ENCODE measurements around the gene LRP8. TPM values are rescaled to one million over a fixed set of nuclear protein-coding genes. Genes with fewer than 3 reads are reported as not detected.
A peak's percentile ranks its signal among the peaks of the same experiment; 100 is the strongest.

LRP8 gene
- total RNA-seq, 2 donors from 2014 or later = 87.8 to 194 TPM

DNA sequence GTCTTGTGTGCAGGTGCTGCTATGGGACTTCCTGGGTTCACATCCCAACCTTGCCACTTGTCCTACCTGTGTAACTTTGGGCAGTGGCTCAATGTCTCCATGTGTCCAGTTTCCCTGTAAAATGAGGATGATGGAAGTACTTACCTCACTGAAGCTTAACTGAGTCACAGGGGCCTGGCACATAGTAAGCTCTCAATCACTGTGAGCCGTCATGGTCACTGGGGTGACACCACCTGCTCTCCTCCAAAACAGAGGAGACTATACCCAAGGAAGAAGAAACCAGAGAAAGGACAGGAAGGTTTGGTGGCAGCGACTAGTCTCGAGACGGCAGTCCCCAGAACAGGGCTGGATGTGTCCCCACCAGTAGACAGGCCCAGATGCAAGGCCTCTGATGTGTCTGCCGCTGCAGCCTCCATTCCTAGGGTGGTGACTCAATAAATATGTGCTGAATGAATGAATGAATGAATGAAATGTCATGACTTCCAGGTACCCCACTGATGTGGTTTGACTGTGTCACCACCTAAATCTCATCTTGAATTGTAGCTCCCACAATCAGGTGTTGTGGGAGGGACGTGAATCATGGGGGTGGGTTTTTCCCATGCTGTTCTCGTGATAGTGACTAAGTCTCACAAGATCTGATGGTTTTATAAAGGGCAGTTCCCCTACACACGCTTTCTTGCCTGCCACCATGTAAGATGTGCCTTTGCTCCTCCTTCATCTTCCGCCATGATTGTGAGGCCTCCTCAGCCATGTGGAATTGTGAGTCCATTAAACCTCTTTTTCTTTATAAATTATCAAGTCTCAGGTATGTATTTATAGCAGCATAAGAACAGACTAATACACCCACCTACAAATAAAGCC lies 13.0 kb upstream of the LRP8 start:
- DNase-seq (ENCODE audit: low spot score) (no peak), ATAC-seq (no peak)
- Mint-ChIP-seq H3K36me3 (no peaks in the 10 kb centered on the region), H3K27me3 (no peaks in the 10 kb centered on the region), H3K4me1 (ENCODE audit: low read depth in 2 of 2) (peaks cover 0 to 11% of the 10 kb centered on the region in 2 donors), H3K4me3 (no peak overlapping the region), H3K9me3 (no peaks in the 10 kb centered on the region), H3K27ac (peak overlapping the region in 1 of 2 donors; percentile 58)

DNA sequence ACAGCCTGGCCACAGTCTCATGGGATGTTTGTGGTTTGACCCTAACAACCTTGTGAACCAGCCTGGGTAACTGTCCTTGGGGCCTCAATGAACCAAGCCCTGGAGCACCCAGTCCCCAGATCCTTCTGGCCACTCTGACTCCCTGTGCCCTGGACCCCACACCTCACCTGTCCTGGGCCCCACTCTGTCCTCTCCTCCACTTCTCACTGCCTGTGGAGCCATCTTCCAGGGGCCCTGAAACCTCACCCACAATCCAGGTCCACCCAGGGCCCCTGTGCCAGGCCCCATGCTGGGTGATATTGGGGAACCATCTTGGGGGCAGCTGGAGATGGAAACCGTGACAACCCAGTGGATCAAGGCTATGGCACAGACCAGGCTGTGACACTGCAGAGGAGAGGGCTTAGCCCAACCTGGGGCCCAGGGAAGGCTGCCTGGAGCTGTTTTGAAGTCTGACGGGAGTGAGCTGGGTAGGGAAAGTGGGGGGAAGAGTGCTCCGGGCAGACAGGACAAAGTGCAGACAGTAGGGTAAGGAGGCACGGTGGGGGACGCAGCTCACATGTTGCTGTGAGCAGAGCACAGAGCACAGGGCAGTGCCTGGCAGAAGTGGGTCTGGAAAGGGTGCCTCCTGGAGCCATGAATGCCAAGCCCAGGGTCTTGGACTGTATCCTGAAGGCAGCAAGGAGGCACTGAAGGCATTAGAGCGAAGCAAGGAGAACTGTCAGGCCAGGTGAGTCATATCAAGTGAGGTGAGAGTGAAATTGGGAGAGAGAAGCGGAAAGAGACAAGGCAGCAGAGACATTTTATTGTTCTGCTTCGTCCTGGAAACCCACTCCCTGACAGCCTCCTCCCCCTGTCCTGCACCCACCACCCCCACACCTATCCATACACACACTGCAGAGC lies 12.1 kb upstream of the LRP8 start:
- Mint-ChIP-seq H3K4me3 (no peak overlapping the region), H3K27ac (peak overlapping the region in 1 of 2 donors; percentile 58), H3K27me3 (no peaks in the 10 kb centered on the region), H3K9me3 (no peaks in the 10 kb centered on the region), H3K36me3 (no peaks in the 10 kb centered on the region), H3K4me1 (ENCODE audit: low read depth in 2 of 2) (peaks cover 3 to 14% of the 10 kb centered on the region in 2 donors)
- DNase-seq (ENCODE audit: low spot score) (no peak), ATAC-seq (no peak)

DNA sequence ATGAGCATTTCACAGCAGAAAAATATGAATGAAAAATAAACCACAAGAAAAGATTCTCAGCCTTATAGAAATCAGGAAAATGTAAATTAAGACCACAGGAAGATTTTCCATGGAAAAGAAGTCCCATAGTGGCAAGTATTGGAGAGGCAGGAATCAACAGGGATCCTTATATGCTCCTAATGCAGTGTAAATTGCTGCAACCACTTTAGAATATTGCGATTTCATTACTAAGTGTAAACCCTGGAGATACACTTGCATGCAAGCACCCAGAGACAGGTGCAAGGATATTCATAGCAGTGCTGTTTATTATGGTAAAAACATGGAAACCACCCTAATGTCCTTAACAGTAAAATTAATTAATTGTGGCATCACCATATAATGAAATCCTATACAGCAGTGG lies 10.6 kb upstream of the LRP8 start:
- DNase-seq (ENCODE audit: low spot score) (no peak), ATAC-seq (no peak)
- Mint-ChIP-seq H3K9me3 (no peaks in the 10 kb centered on the region), H3K27me3 (no peaks in the 10 kb centered on the region), H3K36me3 (no peaks in the 10 kb centered on the region), H3K27ac (no peak overlapping the region), H3K4me1 (ENCODE audit: low read depth in 2 of 2) (peaks cover 5 to 19% of the 10 kb centered on the region in 2 donors), H3K4me3 (no peak overlapping the region)

DNA sequence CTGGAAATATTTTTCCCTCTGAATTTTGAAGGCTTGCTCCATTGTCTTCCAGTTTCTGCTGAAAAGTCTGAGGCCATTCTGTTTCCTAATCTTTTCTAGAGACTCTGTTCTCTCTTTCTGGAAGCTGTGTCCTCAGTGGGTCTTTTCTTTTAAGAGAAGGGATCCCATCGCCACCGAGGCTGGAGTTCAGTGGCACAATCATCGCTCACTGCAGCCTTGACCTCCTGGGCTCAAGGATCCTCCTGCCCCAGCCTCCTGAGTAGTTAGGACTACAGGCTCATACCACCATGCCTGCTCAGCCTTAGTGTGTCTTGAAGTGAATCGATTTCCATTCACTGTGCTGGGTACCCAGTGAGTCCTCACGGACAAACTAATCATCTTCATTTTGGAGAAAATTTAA lies 9.6 kb upstream of the LRP8 start:
- Mint-ChIP-seq H3K36me3 (no peaks in the 10 kb centered on the region), H3K27ac (no peak overlapping the region), H3K4me3 (no peak overlapping the region), H3K27me3 (no peaks in the 10 kb centered on the region), H3K4me1 (ENCODE audit: low read depth in 2 of 2) (peaks cover 5 to 19% of the 10 kb centered on the region in 2 donors), H3K9me3 (no peaks in the 10 kb centered on the region)
- DNase-seq (ENCODE audit: low spot score) = no peak
- no peak for ATAC-seq

DNA sequence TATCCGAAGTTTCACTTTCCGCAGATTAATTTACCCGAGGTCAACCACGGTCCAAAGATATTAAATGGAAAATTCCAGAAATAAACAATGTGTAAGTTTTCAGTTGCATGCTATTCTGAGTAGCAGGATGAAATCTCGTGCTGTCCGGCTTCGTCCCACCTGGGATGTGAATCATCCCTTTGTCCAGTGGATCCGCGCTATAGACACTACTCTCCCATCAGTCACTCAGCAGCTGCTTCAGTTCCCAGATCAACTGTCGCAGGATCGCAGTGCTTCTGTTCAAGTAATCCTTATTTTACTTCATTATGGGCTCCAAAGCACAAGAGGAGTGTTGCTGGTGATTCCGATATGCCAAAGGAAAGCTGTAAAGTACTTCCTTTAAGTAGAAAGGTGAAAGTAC lies 8.3 kb upstream of the LRP8 start:
- H3K36me3 Mint-ChIP-seq = no peaks in the 10 kb centered on the region
- peaks cover 5 to 15% of the 10 kb centered on the region in 2 donors for H3K4me1 Mint-ChIP-seq (ENCODE audit: low read depth in 2 of 2)
- DNase-seq (ENCODE audit: low spot score) (no peak), ATAC-seq (no peak)
- no peak overlapping the region for H3K4me3 Mint-ChIP-seq
- no peaks in the 10 kb centered on the region for H3K9me3 Mint-ChIP-seq
- H3K27me3 Mint-ChIP-seq = no peaks in the 10 kb centered on the region
- no peak overlapping the region for H3K27ac Mint-ChIP-seq

DNA sequence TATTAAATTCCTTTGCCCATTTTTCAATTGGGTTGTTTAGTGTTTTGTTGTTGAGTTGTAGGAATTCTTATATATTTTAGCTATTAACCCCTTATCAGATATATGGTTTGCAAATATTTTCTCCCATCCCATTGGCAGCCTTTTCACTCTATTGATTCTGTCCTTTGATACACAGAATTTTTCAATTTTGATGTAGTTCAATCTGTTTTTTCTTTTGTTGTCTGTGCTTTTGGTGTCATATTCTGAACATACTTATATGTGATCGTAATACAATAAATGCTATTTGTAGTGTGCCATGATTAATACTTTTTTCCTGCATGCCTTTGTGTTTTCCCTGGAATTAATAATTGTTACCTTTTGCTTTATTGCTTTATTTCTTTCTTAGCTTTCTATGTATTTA lies 7.8 kb upstream of the LRP8 start:
- no peaks in the 10 kb centered on the region for H3K27me3 Mint-ChIP-seq
- no peak for ATAC-seq
- no peak for DNase-seq (ENCODE audit: low spot score)

DNA sequence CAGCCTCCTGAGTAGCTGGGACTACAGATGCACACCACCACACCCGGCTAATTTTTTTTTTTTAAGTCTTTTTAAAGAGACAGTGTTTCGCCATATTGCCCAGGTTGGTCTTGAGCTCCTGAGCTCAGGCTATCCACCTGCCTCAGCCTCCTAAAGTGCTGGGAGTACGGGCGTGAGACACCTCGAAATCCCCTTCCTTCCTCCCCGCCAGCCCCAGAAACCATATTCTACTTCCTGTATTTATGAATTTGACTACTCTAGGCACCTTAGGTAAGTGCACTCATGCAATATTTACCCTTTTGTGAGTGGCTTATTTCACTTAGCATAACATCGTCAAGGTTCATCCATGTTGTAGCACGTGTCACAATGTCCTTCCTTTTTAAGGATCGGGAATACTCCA lies 6.9 kb upstream of the LRP8 start:
- peak overlapping the region in 1 of 2 donors; percentile 74 for H3K27ac Mint-ChIP-seq

More for the DNA sequence above, 7.8 kb upstream of the LRP8 start:
- Mint-ChIP-seq H3K4me3 (no peak overlapping the region), H3K9me3 (no peaks in the 10 kb centered on the region), H3K36me3 (no peaks in the 10 kb centered on the region), H3K4me1 (ENCODE audit: low read depth in 2 of 2) (peaks cover 5 to 13% of the 10 kb centered on the region in 2 donors), H3K27ac (no peak overlapping the region)

DNA sequence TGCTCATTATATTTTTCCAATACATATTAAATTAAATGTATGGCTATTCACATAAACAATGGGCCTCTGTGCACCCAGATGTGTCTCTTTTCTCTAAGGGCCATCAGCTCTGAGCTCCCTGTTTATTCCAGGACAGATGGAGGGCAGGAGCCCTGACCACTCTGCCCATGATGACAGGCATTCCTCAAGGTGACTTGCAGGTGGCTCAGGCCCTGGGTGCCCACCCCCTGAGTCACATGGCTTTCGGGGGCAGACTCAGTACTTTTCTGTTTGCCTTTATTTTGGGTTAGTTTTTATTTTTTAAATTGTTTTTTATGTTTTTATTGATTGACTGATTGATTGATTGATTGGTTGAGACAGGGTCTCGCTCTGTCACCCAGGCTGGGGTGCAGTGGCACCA lies 6.4 kb upstream of the LRP8 start:
- Mint-ChIP-seq H3K27ac (peak overlapping the region in 1 of 2 donors; percentile 74), H3K4me3 (no peak overlapping the region), H3K9me3 (no peaks in the 10 kb centered on the region), H3K36me3 (no peaks in the 10 kb centered on the region), H3K4me1 (ENCODE audit: low read depth in 2 of 2) (peaks cover 8 to 9% of the 10 kb centered on the region in 2 donors), H3K27me3 (no peaks in the 10 kb centered on the region)
- ATAC-seq (no peak), DNase-seq (ENCODE audit: low spot score) (no peak)

More for the DNA sequence above, 6.9 kb upstream of the LRP8 start:
- Mint-ChIP-seq H3K36me3 (no peaks in the 10 kb centered on the region), H3K9me3 (no peaks in the 10 kb centered on the region), H3K27me3 (no peaks in the 10 kb centered on the region), H3K4me1 (ENCODE audit: low read depth in 2 of 2) (peaks cover 5 to 9% of the 10 kb centered on the region in 2 donors), H3K4me3 (no peak overlapping the region)
- ATAC-seq (peak in 1 of 2 donors; percentile 10), DNase-seq (ENCODE audit: low spot score) (no peak)

DNA sequence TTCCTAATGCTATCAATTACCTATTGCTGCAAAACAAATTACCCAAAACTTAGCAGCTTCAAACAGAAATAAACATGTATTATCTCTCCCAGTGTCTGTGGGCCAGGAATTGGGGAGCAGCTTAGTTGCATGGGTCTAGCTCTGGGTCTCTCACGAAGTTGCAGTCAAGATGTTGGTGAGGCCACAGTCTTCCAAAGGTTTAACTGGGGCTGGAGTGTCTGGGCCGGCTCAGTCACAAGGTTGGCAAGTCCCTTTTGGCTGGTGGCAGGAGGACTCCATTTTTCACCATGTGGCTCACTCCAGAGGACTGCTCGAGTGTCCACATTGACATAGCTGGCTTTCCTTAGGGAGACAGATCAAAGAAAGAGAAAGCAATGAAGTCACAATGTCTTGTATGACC lies 5.0 kb upstream of the LRP8 start:
- Mint-ChIP-seq H3K27me3 (no peaks in the 10 kb centered on the region), H3K27ac (peak overlapping the region in 1 of 2 donors; percentile 4), H3K4me3 (no peak overlapping the region), H3K9me3 (no peaks in the 10 kb centered on the region), H3K36me3 (no peaks in the 10 kb centered on the region), H3K4me1 (ENCODE audit: low read depth in 2 of 2) (peaks cover 9 to 11% of the 10 kb centered on the region in 2 donors)
- DNase-seq (ENCODE audit: low spot score) (no peak), ATAC-seq (no peak)

DNA sequence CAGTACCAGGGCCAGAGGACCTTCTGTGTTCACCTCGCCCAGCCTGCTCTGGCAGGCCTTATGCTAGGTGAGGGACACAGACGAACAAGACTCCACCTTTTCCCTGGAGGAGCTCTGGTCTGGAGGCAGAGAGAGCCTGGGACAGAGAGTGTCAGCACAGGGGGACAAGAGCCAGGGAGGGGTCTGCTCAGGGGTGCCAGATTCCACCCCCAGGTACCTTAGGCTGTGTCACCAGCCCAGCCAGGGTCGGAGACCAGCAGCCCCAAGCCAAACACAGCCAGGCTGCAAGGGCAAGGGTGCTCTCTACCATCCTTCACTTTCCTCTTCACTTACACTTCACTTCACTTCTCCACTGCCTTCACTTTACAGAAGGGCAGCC lies 4.3 kb upstream of the LRP8 start:
- Mint-ChIP-seq H3K9me3 (no peaks in the 10 kb centered on the region), H3K27ac (peak overlapping the region in 1 of 2 donors; percentile 4), H3K4me1 (ENCODE audit: low read depth in 2 of 2) (peaks cover 9 to 12% of the 10 kb centered on the region in 2 donors), H3K4me3 (no peak overlapping the region), H3K36me3 (no peaks in the 10 kb centered on the region), H3K27me3 (no peaks in the 10 kb centered on the region)
- no peak for ATAC-seq
- no peak for DNase-seq (ENCODE audit: low spot score)

DNA sequence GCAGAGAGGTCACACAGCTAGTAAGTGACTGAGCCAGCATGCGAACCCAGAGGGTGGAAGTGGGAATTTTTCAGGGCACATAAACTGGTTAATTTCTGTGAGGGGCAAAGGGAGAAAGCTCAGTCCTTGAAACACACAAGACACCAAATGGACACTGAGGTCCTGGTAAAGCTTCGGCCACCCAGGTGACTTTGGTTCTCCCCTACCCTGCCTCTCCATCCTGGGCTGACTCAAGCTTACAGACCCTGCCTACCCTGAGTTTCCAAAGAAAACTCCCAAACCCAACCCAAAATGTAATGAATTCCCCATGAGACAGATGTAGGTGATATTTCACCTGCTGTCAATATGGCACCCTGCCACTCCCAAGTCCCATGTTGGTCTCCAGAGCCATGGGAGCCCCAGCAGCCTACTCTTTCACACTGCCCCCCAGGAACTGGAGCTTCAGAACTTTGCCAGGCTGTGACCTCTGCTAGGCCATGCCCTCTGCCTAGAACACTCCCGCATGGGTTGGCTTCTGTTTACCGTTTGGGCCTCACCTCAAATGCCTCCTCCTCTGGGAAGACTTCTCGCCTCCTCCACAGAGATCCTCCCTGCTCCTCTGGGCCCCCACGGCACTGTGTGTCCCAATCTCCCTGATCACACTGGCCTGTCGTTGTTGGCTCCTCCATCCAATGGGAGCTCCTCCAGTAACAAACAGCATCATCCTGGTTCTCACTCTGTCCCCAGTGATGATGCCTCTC lies 3.7 kb upstream of the LRP8 start:
- H3K36me3 Mint-ChIP-seq = no peaks in the 10 kb centered on the region
- H3K9me3 Mint-ChIP-seq = no peaks in the 10 kb centered on the region
- DNase-seq (ENCODE audit: low spot score) (no peak), ATAC-seq (no peak)
- H3K4me3 Mint-ChIP-seq = no peak overlapping the region
- H3K27me3 Mint-ChIP-seq = no peaks in the 10 kb centered on the region
- peaks cover 9 to 18% of the 10 kb centered on the region in 2 donors for H3K4me1 Mint-ChIP-seq (ENCODE audit: low read depth in 2 of 2)
- peak overlapping the region in 1 of 2 donors; percentile 4 for H3K27ac Mint-ChIP-seq

DNA sequence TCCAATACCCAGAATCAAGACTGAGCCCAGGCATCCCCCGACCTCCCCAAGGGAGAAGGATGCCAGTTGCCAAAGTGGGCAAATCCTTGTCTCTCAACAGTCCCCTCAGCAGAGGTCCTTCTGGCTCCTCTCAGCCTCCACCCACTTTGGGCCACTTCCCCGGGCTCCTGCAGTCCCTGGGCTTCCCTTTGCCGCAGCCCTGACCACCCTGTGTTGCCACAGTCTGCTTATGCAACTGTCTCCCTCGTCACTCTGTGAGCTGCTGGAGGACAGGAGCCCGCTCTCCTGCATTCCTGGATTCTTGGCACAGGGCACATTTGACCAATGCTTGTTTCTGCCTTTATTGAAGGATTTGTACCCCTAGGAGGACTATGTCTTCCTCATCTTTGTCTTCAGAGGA lies 2.9 kb upstream of the LRP8 start:
- no peaks in the 10 kb centered on the region for H3K27me3 Mint-ChIP-seq
- peak overlapping the region in 1 of 2 donors; percentile 31 for H3K27ac Mint-ChIP-seq
- H3K9me3 Mint-ChIP-seq = no peaks in the 10 kb centered on the region
- DNase-seq (ENCODE audit: low spot score) (no peak), ATAC-seq (no peak)
- H3K4me3 Mint-ChIP-seq = no peak overlapping the region
- H3K4me1 Mint-ChIP-seq (ENCODE audit: low read depth in 2 of 2) = peaks cover 12 to 20% of the 10 kb centered on the region in 2 donors
- H3K36me3 Mint-ChIP-seq = peaks cover 2% of the 10 kb centered on the region

All from natural killer cell treated with Interleukin-12 subunit alpha and Interleukin-12 subunit beta and Interleukin-15 and Interleukin-18, amount 100 ng/mL, for 72 hours (primary cell).